ENCODE measurements around the gene KIF1C.
"Not testable (repeated sequence)": the region's sequence is repeated elsewhere in the genome, so short reads cannot be mapped to it uniquely, and the experiment has no call there.

KIF1C gene

GRCh38 chr17:5042157-5043022 is 44.6 kb downstream of the KIF1C start:
- no peak for DNase-seq

- DNase-seq, result no peak
These were observed 45.8 kb downstream of the KIF1C start for GRCh38 chr17:5043524-5043923.

GRCh38 chr17:5044630-5045029 is 46.9 kb downstream of the KIF1C start:
- DNase-seq, result no peak

- DNase-seq, result no peak
These were observed 47.7 kb downstream of the KIF1C start for GRCh38 chr17:5045496-5045895.

- DNase-seq, result no peak
These were observed 49.7 kb downstream of the KIF1C start for GRCh38 chr17:5047446-5047845.

GRCh38 chr17:5049314-5049841 is 51.6 kb downstream of the KIF1C start:
- DNase-seq, result no peak

GRCh38 chr17:5050278-5050677 is 52.5 kb downstream of the KIF1C start:
- DNase-seq, result no peak

- no peak for DNase-seq
These were observed 57.8 kb downstream of the KIF1C start for GRCh38 chr17:5055543-5055942.

GRCh38 chr17:5065227-5065744 is 67.5 kb downstream of the KIF1C start:
- DNase-seq, result no peak

- no peak for DNase-seq
These were observed 70.5 kb downstream of the KIF1C start for GRCh38 chr17:5068236-5068635.

GRCh38 chr17:5069724-5070123 is 72.0 kb downstream of the KIF1C start:
- no peak for DNase-seq

GRCh38 chr17:5075472-5075871 is 77.7 kb downstream of the KIF1C start:
- DNase-seq, result not testable (repeated sequence)

- not testable (repeated sequence) for DNase-seq
These were observed 79.5 kb downstream of the KIF1C start for GRCh38 chr17:5077275-5077674.

GRCh38 chr17:5077781-5078105 is 80.0 kb downstream of the KIF1C start:
- DNase-seq, result no peak

Measured in hypothalamus (tissue), 51 donors.